ENCODE results near the gene CCDC183. TPM values are rescaled to one million over a fixed set of nuclear protein-coding genes. Genes with fewer than 3 reads are reported as not detected.
"Not testable (repeated sequence)": the region's sequence is repeated elsewhere in the genome, so short reads cannot be mapped to it uniquely, and the experiment has no call there.

The CCDC183 gene
- total RNA-seq, 1 donor from 2014 or later, result 0.75 TPM

DNA sequence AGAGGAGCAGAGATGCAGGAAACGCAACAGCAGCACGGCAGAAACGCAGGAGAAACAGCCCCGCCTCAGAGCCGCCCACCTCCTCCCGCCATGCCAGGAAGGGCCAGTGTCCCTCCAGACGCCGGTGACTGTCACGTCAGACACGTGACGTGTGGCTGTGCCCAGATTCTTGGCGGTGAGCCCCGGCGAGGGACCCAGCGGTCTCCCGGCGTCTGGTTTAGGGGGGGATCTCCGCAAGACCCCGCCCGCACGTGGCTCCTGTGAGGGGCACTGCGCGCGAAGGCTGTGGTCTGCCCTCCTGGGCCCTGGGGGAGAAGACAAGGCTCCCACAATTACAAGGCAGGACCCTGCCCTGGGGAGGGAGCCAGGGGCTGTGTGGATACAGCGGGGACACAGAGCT, 35.7 kb upstream of the CCDC183 start:
- no peak for ATAC-seq
- DNase-seq (ENCODE audit: low spot score), result peak; percentile 46

DNA sequence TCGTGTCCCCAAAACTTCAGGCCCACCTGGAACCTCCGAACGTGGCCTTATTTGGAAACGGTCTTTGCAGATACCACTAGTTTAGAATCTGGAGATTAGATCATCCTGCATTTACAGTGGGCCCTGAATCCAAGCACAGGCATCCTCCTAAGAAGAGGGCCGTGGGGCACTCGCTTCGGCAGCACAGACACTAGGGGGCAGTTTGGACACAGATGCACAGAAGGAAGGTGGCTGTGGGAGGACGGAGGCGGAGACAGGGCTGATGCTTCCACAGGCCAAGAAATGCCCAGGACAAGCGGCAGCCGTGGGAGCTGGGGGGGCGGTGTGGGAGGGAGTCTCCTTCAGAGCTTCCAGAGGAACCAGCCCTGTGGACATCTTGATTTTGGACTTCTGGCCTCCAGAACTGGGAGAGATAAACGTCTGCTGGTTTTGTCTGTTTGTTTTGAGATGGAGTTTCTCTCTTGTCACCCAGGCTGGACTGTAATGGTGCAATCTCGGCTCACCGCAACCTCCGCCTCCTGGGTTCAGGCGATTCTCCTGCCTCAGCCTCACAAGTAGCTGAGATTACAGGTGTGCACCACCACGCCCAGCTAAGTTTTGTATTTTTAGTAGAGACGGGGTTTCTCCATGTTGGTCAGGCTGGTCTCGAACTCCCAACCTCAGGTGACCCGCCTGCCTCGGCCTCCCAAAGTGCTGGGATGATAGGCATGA, 35.1 kb upstream of the CCDC183 start:
- peak; percentile 58 for DNase-seq (ENCODE audit: low spot score)
- ATAC-seq, result peak; percentile 68

DNA sequence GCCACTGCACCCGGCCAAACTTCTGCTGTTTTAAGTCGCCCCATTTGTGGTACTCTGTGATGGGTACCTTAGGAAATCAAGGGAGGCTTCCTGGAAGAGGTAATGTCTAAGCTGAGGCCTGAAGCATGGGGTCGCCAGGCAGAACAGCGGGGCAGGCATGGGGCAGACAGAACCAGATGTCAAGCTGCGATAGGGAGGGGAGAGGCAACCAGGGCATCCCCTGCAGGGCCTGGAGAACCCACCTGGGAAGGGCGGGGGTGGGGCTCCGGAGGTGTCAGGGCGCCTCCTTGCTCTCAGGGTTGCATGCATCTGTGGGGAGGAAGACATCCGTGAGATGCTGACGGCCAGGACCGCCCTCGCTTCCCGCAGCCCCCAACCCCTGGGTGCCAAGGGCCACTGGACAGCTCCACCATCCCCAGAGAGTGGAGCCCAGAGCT, 34.6 kb upstream of the CCDC183 start:
- ATAC-seq (no peak), DNase-seq (ENCODE audit: low spot score) (no peak)

DNA sequence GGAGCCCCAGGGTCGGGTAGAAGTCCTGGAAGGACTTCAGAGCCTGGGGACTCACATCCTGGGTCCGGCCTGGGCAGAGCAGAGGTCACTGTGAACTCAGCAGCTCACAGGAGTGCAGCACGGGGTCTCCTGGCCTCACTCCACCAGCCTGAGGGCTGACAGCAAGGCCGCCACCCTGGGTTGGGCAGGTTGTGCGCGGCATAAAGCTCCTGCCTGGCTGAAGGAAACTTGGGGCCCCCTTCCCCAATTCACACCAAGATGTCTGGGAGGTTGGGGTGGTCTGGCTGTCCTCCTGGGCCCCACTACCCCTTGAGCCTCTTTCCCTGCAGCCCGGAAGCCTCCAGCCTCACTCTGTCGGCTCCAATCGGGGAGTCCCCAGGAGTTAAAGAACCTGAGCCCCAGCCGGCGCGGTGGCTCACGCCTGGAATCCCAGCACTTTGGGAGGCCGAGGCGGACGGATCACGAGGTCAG, 33.9 kb upstream of the CCDC183 start:
- ATAC-seq (no peak), DNase-seq (ENCODE audit: low spot score) (no peak)

DNA sequence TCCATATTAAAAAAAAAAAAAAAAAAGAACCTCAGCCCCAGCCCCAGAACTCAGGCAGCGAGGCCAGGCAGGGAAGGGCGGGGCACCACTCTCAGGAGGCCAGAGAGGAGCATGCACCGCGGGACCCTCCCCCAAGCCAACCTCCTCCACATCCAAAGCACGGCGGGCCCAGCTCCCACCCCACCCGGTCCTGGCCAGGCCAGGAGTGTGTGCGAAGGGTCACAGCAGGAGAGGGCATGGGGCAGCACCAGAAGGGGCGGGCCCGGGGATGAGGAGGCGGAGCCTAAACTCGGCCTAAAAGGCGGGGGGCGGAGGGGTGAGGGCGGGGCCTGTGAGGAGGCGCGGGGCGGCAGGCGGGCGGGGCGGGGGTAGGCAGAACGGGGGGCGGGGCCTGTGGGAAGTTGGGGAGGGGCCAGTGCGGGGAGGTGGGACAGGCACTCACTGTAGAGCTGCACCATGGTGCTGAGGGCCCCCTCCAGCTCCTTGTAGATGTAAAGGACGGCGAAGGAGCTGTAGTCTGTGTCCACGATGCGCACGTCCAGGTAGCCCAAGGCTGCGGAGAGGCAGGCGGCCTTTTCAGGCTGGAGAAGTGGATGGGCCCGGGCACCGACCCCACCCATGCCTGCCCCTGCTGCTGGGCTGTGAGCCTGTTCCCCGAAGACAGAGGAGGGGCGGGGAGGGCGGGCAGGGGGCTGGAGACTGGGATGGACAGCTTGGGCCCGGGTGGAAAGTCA, 33.1 kb upstream of the CCDC183 start:
- DNase-seq (ENCODE audit: low spot score), result peak; percentile 47
- peak; percentile 29 for ATAC-seq

DNA sequence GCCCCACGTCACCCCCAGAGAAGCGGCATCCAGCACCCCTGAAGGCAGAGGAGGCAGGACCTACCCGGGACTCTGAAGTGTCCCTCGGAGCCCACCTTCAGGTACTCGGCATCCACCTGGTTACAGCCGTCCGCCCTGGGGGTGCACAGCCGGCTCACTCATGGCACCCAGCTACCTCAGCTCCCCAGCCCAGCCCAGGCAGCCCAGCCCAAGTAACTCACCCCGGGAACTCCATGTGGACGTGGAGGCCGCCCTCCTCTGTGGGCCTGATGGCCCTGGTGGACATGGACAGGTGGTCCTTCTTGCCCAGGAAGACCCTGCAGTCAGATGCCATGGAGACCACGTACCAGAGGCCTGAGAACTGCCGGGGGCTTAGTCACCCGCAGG, 32.5 kb upstream of the CCDC183 start:
- no peak for DNase-seq (ENCODE audit: low spot score)
- no peak for ATAC-seq

DNA sequence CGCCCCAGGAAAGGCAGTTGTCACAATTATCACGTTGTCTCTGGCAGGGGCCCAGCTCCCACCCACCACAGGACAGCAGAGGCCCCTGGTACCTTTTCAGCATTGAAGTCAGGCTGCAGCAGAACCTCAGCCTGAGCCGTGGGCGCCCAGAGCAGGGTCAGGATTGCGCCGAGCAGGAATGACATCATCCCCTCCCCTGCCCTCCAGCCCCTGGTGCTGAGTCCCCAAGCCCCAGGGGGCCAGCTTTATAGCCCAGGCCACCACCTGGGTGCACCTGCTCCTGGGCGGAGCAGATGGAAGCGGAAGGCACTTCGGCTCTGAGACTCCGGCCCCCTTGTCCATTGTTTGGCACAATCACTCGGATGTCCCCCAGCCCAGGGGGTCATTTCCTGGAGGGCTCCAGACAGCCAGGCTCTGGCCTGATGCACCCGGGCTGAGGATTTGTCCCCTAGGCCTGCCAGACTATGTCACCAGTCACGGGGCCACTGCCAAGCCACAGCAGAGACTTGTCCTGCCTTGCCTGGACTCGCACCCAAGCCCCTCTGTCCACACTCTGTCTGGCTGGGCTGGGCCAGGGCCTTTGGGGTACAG, 31.7 kb upstream of the CCDC183 start, which contains the start of gene LCN15:
Gene LCN15, minus strand, starts transcription at position 218 of the 591 bp plus-strand sequence. Its CDS starts 30 bp downstream, at position 188.
- ATAC-seq (peak; percentile 16), DNase-seq (ENCODE audit: low spot score) (peak; percentile 47)

DNA sequence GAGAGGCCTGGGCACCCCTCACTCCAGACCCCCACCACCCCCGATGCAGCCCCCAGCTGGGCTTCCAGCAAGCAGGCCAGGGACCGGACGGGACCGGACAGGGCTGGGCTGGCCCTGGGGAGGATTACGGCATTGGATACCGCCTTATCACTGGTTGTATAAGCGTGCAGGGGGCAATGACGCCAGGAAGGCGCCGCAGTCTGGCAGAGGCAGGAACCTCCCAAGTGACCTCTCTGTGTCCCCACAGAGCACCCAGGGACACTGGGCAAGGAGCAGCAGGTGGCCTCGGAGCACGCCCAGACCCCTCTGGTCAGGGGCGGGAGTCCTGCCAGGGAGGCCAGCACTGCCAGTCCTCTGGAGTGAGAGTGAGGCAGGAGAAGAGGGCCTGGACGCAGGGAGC, 31.1 kb upstream of the CCDC183 start:
- peak; percentile 51 for DNase-seq (ENCODE audit: low spot score)
- peak; percentile 40 for ATAC-seq

DNA sequence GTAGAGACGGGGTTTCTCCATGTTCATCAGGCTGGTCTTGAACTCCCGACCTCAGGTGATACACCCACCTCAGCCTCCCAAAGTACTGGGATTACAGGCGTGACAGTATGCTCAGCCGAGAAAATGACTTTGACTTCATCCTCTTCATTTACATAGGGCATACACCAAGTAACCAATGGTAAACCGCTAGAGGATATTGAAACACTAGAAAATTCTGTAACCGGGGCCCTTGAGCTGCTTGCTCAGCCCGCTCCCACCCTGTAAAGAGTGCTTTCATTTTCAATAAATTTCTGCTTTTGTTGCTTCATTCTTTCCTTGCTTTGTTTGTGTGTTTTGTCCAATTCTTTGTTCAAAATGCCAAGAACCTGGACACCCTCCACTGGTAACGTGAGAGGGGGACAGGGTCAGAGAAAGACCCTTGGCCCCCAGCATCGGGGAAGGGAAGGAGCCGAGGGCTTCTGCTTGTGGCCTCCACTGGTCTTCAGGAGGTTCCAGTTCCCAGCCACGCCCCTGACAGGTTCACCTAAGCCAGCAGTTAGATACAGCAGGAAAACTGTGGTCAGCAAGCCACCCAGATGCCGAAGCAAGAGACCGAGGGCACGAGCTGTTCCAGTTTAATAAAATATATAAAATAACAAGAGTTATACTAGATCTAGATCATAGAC, 30.3 kb upstream of the CCDC183 start:
- not testable (repeated sequence) for ATAC-seq; DNase-seq (ENCODE audit: low spot score)

DNA sequence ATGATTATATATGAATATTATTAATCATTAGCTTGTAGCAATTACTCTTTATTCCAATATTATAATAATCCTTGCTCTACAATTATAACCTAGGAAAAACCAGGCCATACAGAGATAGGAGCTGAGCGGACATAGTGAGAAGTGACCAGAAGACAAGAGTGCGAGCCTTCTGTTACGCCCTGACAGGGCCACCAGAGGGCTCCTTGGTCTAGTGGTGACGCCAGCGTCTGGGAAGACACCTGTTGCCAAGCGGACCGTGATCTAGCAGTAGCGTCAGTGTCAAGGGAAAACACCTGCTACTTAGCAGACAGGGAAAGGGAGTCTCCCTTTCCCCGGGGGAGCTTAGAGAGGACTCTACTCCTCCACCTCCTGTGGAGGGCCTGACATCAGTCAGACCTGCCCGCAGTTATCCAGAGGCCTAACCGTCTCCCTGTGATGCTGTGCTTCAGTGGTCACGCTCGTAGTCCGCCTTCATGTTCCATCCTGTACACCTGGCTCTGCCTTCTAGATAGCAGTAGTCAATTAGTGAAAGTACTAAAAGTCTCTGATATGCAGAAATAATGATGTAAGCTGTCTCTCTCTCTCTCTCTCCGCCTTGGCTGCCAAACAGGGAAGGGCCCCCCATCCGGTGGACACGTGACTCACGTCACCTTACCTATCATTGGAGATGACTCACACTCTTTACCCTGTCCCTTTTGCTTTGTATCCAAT, 29.6 kb upstream of the CCDC183 start:
- peak; percentile 64 for DNase-seq (ENCODE audit: low spot score)
- not testable (repeated sequence) for ATAC-seq

DNA sequence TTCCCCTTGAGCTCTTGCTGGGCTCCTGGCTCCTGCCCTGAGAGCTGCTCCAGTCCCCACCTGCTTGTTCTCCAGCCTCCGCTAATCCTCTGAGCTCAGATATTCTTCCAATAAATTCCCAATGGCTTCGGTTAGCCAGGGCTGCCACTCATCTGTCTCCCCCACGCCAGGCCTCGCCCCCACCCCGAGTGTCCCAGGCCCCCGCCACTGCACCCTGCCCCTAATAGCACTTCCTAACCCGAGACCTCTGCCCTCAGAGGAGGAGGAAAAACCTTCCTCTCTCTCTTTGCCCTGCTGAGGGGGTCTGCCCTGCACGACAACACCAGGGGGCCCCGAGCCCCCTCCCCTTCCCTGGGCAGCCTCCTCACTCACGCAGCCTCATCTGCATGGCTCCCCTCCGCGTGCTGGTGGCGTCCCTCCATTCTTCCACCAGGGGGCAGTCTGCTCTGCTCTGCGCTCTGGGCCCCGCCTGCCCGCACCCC, 26.4 kb upstream of the CCDC183 start:
- peak; percentile 68 for ATAC-seq

DNA sequence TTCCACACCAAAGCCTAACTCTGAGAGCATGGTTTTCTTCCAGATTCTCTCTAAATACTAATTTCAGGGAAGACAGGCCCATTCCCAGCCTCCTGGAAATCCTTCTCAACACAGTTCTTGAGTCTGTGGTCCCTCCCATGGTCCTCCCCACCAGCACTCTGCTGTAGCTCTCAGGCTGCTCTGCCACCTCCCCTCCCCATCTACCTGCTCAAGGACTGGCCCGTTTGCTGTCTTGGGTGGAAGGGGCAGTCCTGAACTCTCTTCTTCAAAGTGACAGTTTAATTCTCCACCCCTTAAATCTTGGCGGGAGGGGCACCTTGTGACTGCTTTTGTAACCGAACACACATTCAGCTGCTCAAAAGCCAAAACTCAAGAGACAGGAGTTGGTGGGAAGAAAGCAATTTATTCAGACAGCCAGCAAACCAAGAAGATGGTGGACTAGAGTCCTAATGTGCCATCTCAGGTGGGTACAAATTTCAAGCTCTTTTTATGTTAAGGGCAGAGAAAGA, 24.2 kb upstream of the CCDC183 start:
- no peak for DNase-seq (ENCODE audit: low spot score)
- ATAC-seq, result no peak

More for the DNA sequence above, 26.4 kb upstream of the CCDC183 start:
- DNase-seq (ENCODE audit: low spot score), result no peak

DNA sequence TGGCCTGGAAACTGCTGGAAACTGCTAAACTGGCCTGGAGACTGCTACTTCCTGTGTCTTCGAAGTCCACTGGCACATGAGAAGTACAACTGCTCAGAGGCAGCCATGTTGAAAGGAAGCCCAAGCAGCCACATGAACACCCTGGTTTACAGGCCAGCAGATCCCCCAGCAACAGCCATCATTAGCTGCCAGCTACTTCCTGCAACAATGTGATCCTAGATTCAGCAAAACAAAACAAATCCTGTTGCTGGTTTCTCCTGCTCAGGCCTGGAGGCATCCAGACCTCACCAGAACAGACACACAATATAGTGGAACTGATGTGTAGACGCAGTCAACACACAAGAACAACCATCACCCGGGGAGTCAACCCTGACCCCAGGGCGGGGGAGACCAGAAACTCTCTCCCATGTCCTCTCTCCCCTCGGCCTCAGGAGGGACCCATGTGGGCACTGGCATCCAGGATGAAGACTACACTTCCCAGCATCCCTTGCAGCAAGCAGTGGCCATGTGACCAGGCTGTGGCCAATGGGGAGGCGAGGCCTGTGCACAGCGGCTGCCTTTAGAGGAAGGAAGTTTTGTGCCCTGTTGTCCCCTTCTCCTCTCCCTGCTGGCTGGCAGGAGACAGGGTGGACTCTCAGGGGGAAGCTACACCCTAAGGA, 22.6 kb upstream of the CCDC183 start:
- DNase-seq (ENCODE audit: low spot score), result peak; percentile 47
- peak; percentile 68 for ATAC-seq

DNA sequence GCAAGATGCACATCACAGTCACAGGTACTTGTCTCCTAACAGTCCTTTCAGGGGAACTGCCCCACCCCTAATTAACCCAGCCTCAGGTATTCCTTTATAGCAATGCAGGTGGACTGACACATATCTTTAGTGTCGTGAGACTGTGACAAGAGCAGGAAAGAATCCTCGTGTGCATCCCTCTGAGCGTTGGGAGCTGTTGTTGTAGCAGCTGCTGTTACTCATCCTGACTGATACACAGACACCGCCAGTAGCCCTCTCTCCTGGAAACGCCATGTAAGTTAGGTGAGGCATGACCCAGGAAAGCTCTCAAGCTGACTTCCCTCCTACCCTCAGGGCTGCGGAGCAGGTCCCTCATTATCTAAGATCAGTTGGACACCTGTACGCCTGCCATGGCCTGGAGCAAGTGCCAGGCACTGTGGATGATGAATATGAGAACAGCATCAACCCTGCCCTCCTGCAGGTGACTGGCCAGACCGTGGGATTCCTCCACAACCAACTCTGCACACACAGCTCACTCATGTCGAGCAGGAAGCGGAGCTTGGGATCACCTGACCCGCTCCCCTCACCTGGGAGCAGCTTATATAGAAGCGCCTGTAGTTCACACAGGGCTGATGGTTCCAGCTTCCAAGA, 21.6 kb upstream of the CCDC183 start:
- ATAC-seq, result no peak
- DNase-seq (ENCODE audit: low spot score), result no peak

DNA sequence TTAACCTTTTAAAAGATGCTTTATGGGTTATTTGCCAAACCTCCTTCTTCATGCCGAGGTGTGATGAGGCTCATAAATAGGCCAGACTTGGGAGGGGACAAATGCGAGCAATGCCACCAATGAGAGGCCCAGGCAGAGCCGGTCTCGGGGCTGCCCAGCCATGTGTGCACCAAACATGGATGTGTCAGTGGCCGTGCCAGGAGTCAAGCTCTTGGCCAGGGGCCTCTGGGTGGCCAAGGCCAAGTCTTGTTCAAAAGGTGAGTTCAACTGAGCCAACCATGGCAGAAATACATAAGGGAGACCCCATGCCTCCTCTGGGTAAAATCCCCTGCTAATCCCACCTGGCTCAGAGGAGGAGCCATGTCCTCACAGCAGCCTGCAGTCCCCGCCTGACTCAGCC, 20.9 kb upstream of the CCDC183 start:
- ATAC-seq, result no peak
- DNase-seq (ENCODE audit: low spot score), result no peak

DNA sequence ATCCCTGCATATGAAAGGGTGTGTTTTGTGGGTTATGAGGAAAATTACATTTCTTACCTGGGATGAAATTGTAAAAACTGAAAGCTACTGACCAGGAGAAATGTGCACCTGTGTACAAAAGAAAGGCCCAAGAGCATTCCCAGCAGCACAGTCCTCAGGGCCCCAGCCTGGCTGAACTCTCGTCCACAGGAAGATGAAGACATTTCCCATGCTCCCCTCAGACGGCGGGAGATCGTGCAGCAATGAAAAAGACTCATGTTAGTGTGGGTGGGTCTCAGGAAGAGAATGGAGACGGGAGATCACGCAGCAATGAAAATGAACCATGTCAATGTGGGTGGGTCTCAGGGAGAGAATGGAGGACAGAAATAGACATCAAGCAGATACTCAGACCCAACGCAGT, 19.2 kb upstream of the CCDC183 start:
- DNase-seq (ENCODE audit: low spot score), result no peak
- ATAC-seq, result no peak

DNA sequence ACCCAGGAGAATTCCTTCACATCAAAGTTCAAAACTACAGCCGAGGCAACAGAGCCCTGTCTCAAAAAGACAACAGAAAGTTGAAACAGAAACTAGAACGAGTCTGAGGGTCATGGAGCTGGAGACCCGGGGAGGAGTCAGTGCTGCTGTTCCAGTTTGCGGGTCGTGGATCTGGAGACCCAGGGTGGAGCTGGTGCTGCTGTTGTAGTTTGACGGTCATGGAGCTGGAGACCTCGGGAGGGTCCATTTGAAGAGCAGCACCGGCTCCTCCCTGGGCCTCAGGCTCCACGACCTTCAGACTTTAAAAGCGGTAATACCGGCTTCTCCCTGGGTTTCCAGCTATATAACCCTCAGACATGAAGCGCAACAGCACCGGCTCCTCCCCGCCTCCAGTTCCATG, 18.8 kb upstream of the CCDC183 start:
- ATAC-seq (no peak), DNase-seq (ENCODE audit: low spot score) (no peak)

DNA sequence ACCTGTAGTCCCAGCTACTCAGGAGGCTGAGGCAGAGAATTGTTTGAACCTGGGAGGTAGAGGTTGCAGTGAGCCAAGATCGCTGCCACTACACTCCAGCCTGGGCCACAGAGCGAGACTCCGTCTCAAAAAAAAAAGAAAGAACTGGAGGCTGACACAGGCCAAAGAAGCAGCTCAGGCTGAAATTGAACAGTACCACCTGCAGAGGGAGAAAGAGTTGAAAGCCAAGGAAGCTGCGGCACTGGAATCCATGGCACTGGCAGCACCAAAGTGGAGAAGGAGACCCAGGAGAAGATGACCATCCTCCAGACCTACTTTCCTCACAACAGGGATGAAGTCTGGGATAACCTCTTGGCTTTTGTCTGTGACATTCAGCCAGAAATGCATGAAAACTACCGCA, 16.3 kb upstream of the CCDC183 start:
- DNase-seq (ENCODE audit: low spot score) (no peak), ATAC-seq (no peak)

DNA sequence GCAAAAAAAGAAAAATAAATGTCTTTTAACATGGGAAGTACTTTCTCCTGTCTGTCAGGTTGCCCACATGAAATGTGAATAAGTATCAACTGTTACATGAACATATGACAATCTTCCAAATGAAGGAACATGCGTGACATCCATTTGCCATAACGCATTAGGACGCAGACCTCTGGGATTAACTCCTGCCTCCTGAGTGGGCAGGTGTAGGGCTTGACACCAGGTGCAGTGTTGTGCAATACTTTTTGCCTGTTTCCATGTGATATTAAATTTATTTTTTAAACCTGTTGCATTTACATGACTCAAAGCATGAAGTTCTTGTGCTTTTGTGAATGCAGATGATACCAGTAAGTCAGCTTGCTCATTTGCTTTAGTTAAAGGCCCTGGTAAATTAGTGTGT, 13.7 kb upstream of the CCDC183 start:
- no peak for DNase-seq (ENCODE audit: low spot score)
- ATAC-seq, result no peak
